Epithelial cell of esophagus (primary cell): Measurements from ENCODE around the gene PCBP3.

Experiments
- DNase-seq: peaks from one replicate; pipeline ENCODE4 v3.0.0; 2010; ENCODE audit warnings: low read depth
- H3K4me3 ChIP-seq: 2 replicates; pipeline ENCODE4 v1.5.1; 2011; ENCODE audit warnings: mild to moderate bottlenecking, low read length, control low read depth
- CTCF ChIP-seq: IDR thresholded peaks from 2 replicates; pipeline ENCODE4 v1.5.1; 2011; ENCODE audit warnings: low read depth, mild to moderate bottlenecking, low read length, control low read depth, inconsistent platforms; ENCODE audit not compliant: insufficient read depth; ENCODE audit errors: missing control alignments

PCBP3 gene

GRCh38 chr21:45983649-45983965 lies 340.1 kb downstream of the PCBP3 start:
- H3K4me3 ChIP-seq = no peak overlapping the region
- no peak for DNase-seq
- no peak for TF ChIP-seq CTCF

GRCh38 chr21:45983981-45984551 lies 340.5 kb downstream of the PCBP3 start:
- H3K4me3 ChIP-seq = no peak overlapping the region

GRCh38 chr21:45984584-45985095 lies 341.1 kb downstream of the PCBP3 start:
- DNase-seq = no peak
- H3K4me3 ChIP-seq = no peak overlapping the region
- TF ChIP-seq CTCF = no peak

More at GRCh38 chr21:45983981-45984551, 340.5 kb downstream of the PCBP3 start:
- no peak for DNase-seq
- no peak for TF ChIP-seq CTCF

GRCh38 chr21:45985471-45986315 lies 342.2 kb downstream of the PCBP3 start:
- H3K4me3 ChIP-seq = no peak overlapping the region
- TF ChIP-seq CTCF = no peak
- DNase-seq = no peak

GRCh38 chr21:45986316-45987051 lies 343.0 kb downstream of the PCBP3 start:
- no peak for TF ChIP-seq CTCF
- DNase-seq = no peak
- H3K4me3 ChIP-seq = no peak overlapping the region

- no peak for TF ChIP-seq CTCF
- no peak for DNase-seq
- H3K4me3 ChIP-seq = no peak overlapping the region
Measured at GRCh38 chr21:45987121-45987711, 343.7 kb downstream of the PCBP3 start.
